Transverse colon (tissue), 4 donors: ENCODE measurements around the gene PODN.

Experiments used
- CTCF ChIP-seq, 5 experiments: fragments of 200-600 bp in 3 of 5; fragments of 450-650 bp in 2 of 5; sonication (generic) in 3 of 5; IDR thresholded peaks; 1 replicate in 2 of 5; 2 replicates in 3 of 5; pipeline ENCODE4 v1.5.1; 2016 to 2017; ENCODE audit warnings: antibody characterized with exemption in 5 of 5, inconsistent platforms in 3 of 5, mild to moderate bottlenecking in 2 of 5, moderate library complexity in 1 of 5
- EP300 ChIP-seq: sonication (generic); formaldehyde crosslinking; IDR thresholded peaks from one replicate; pipeline ENCODE4 v1.6.1; 2017; ENCODE audit warnings: antibody characterized with exemption, low read depth
- POLR2A ChIP-seq: fragments of 450-650 bp; IDR thresholded peaks from one replicate; pipeline ENCODE4 v1.6.1; 2016; ENCODE audit warnings: antibody characterized with exemption, mild to moderate bottlenecking, moderate library complexity
- POLR2AphosphoS5 ChIP-seq, 3 donors: sonication (generic); formaldehyde crosslinking; IDR thresholded peaks; one replicate each; pipeline ENCODE4 v1.6.1; 2016; ENCODE audit warnings: antibody characterized with exemption in 3 of 3

GRCh38 chr1:53067886-53068285 is 5.9 kb downstream of the PODN start:
- TF ChIP-seq CTCF (IDR thresholded peaks at IDR 0.05) (no peak), POLR2A (no peak), EP300 (no peak), POLR2AphosphoS5 (IDR thresholded peaks at IDR 0.05) (no peak)
